HepG2 (cell line): ENCODE measurements around the gene IGFBP7. TPM values are rescaled to one million over a fixed set of nuclear protein-coding genes. Genes with fewer than 3 reads are reported as not detected.

Experiments
- ATAC-seq: fragments of 200-7000 bp; cut with Tn5 transposase; 3 replicates; pipeline ENCODE4 v1.9.1; 2020; ENCODE audit warnings: mild to moderate bottlenecking, moderate library complexity
- BruUV-seq: library from RNA; stranded (reverse); fragments of 400-500 nt; replicated peaks from 2 replicates; lab custom pipeline; 2021; lab: Mats Ljungman, UMichigan
- CTCF ChIA-PET: fragments of 300-600 bp; formaldehyde crosslinking; extraction: SDS; loops from one replicate; lab custom pipeline; 2021; ENCODE audit warnings: low total read pairs, inconsistent platforms, low intra/inter-chr PET ratio; lab: Yijun Ruan, JAX
- POLR2A ChIA-PET: fragments of 350-600 bp; sonication (Branson Sonifier 250); formaldehyde crosslinking; loops from one replicate; lab custom pipeline; 2020; ENCODE audit warnings: antibody characterized with exemption, inconsistent platforms; lab: Yijun Ruan, JAX
- DNase-seq: peaks from one replicate; pipeline ENCODE4 v3.0.0-alpha.2; 2015; ENCODE audit warnings: low spot score
- FAIRE-seq: peaks from 3 replicates; lab custom pipeline; 2011; peaks lifted over from hg19 to GRCh38; lab: Jason Lieb, UNC
- H2AFZ ChIP-seq: one replicate; pipeline ENCODE4 v1.6.1; 2011; ENCODE audit warnings: low read length, inconsistent platforms
- H3K27ac ChIP-seq: fragments of 300-600 bp; 3 replicates; pipeline ENCODE4 v1.8.0; 2011; ENCODE audit warnings: mixed run types, mild to moderate bottlenecking, mixed read lengths, low read length, inconsistent platforms; ENCODE audit not compliant: insufficient read depth; ENCODE audit errors: extremely low read length
- H3K27me3 ChIP-seq, 2 experiments: fragments of 200-600 bp in 1 of 2; 2 replicates in 1 of 2; 3 replicates in 1 of 2; pipeline versions ENCODE4 v1.6.0 to v1.8.0; 2011; ENCODE audit warnings: low read length in 2 of 2, mild to moderate bottlenecking in 2 of 2, moderate library complexity in 2 of 2, inconsistent platforms in 1 of 2; ENCODE audit not compliant: insufficient read depth in 2 of 2, control insufficient read depth in 1 of 2
- H3K36me3 ChIP-seq, 2 experiments: fragments of 200-600 bp in 1 of 2; replicated peaks in 1 of 2; 2 replicates in 1 of 2; 3 replicates in 1 of 2; pipeline versions ENCODE4 v1.5.1 to v1.8.0; 2011; ENCODE audit warnings: low read length in 2 of 2, inconsistent platforms in 1 of 2; ENCODE audit not compliant: insufficient read depth in 2 of 2, control insufficient read depth in 1 of 2
- H3K4me1 ChIP-seq: 2 replicates; pipeline ENCODE4 v1.5.1; 2012; ENCODE audit warnings: low read length, inconsistent platforms; ENCODE audit not compliant: insufficient read depth
- H3K4me2 ChIP-seq: 2 replicates; pipeline ENCODE4 v1.6.0; 2011; ENCODE audit warnings: low read depth, low read length, inconsistent platforms
- H3K4me3 ChIP-seq, 3 experiments: fragments of 200-600 bp in 1 of 3; sonication (generic), shearing (Covaris generic) in 1 of 3; replicated peaks in 1 of 3; 2 replicates each; pipeline ENCODE4 v1.5.1; 2011 to 2016; ENCODE audit warnings: low read length in 3 of 3, inconsistent platforms in 2 of 3, low read depth in 2 of 3, mild to moderate bottlenecking in 2 of 3, control low read depth in 1 of 3, mixed read lengths in 1 of 3; ENCODE audit not compliant: insufficient read depth in 1 of 3
- H3K79me2 ChIP-seq: one replicate; pipeline ENCODE4 v1.6.1; 2011; ENCODE audit warnings: low read length, inconsistent platforms; ENCODE audit not compliant: insufficient read depth
- H3K9ac ChIP-seq: 2 replicates; pipeline ENCODE4 v1.6.0; 2011; ENCODE audit warnings: mild to moderate bottlenecking, low read depth, low read length, inconsistent platforms; ENCODE audit not compliant: insufficient read depth
- H3K9me3 ChIP-seq: 2 replicates; pipeline ENCODE4 v1.5.1; 2012; ENCODE audit warnings: mild to moderate bottlenecking, low read length
- H4K20me1 ChIP-seq: 2 replicates; pipeline ENCODE4 v1.6.0; 2011; ENCODE audit warnings: inconsistent platforms, mild to moderate bottlenecking, low read length, moderate library complexity; ENCODE audit not compliant: insufficient read depth
- ARID2 ChIP-seq: sonication (generic); formaldehyde crosslinking; IDR thresholded peaks from 2 replicates; pipeline ENCODE4 v1.8.1; 2022; ENCODE audit warnings: mild to moderate bottlenecking, missing genetic modification reagents, borderline replicate concordance
- CREM ChIP-seq, 2 experiments: sonication (generic) in 1 of 2; formaldehyde crosslinking in 1 of 2; IDR thresholded peaks; 2 replicates each; pipeline versions ENCODE4 v1.4.0 to v1.6.1; 2016 to 2020; ENCODE audit warnings: antibody characterized with exemption in 1 of 2, mild to moderate bottlenecking in 1 of 2, missing genetic modification reagents in 1 of 2
- KDM5B ChIP-seq: sonication (generic); formaldehyde crosslinking; IDR thresholded peaks from 2 replicates; pipeline ENCODE4 v1.4.0; 2020; ENCODE audit warnings: missing genetic modification reagents, mild to moderate bottlenecking, borderline replicate concordance
- MAFK ChIP-seq, 2 experiments: IDR thresholded peaks in 1 of 2; conservative IDR thresholded peaks in 1 of 2; 2 replicates each; pipeline ENCODE4 v1.6.1; 2011; ENCODE audit warnings: improper control_type of control experiment in 2 of 2, low read length in 2 of 2
- MAZ ChIP-seq, 2 experiments: sonication (generic) in 1 of 2; formaldehyde crosslinking in 1 of 2; IDR thresholded peaks; 2 replicates each; pipeline versions ENCODE4 v1.5.0 to v1.6.1; 2012 to 2020; ENCODE audit warnings: low read depth in 2 of 2, mild to moderate bottlenecking in 2 of 2, borderline replicate concordance in 1 of 2, improper control_type of control experiment in 1 of 2, low read length in 1 of 2, missing genetic modification reagents in 1 of 2, moderate library complexity in 1 of 2
- WIZ ChIP-seq: sonication (generic); formaldehyde crosslinking; IDR thresholded peaks from 2 replicates; pipeline ENCODE4 v1.5.1; 2020; ENCODE audit warnings: mild to moderate bottlenecking, missing genetic modification reagents
- ZMYM2 ChIP-seq: sonication (generic); formaldehyde crosslinking; IDR thresholded peaks from 2 replicates; pipeline ENCODE4 v1.8.0; 2022; ENCODE audit warnings: mild to moderate bottlenecking, missing genetic modification reagents
- ZNF383 ChIP-seq: sonication (generic); formaldehyde crosslinking; IDR thresholded peaks from 2 replicates; pipeline ENCODE4 v1.4.0; 2020; ENCODE audit warnings: missing genetic modification reagents, mild to moderate bottlenecking, borderline replicate concordance
- ZNF589 ChIP-seq: sonication (generic); formaldehyde crosslinking; conservative IDR thresholded peaks from 2 replicates; pipeline ENCODE4 v1.8.0; 2022; ENCODE audit warnings: mild to moderate bottlenecking, moderate library complexity, missing genetic modification reagents
- ZNF75D ChIP-seq: sonication (generic); formaldehyde crosslinking; IDR thresholded peaks from 2 replicates; pipeline ENCODE4 v1.8.1; 2023; ENCODE audit warnings: missing genetic modification reagents, mild to moderate bottlenecking, borderline replicate concordance
- WGBS: methylation state at CpG from one replicate; pipeline ENCODE4 v1.1.6; 2017; ENCODE audit warnings: low lambda C conversion rate; 5-methylcytosine and 5-hydroxymethylcytosine counted together
- in situ Hi-C: cut with HindIII; loops from 2 replicates; pipeline ENCODE4 v1.10.0; 2017; ENCODE audit warnings: low pct_unique_long_range_greater_than_20kb; ENCODE audit not compliant: extremely low pct_ligation_motif_present
- intact Hi-C: fragments of 100-400 bp; cut with micrococcal nuclease; formaldehyde crosslinking; loops from one replicate; pipeline ENCODE4 v1.10.0; 2022; ENCODE audit not compliant: unreplicated experiment
- polyA plus RNA-seq, 8 experiments: library from polyadenylated mRNA; depleted of rRNA in 3 of 8; stranded (reverse) in 7 of 8; unstranded in 1 of 8; fragments of >200 nt; fragmentation: Illumina TruSeq in 4 of 8; extraction: Trizol in 4 of 8; gene quantifications; 2 replicates each; pipeline versions ENCODE4 v1.2.1 to v1.2.3, GENCODE V29; 2011 to 2016; ENCODE audit warnings: low read depth in 4 of 8, missing spikeins in 1 of 8, mixed read lengths in 1 of 8; ENCODE audit not compliant: insufficient read depth in 1 of 8
- total RNA-seq, 5 experiments: library from RNA; depleted of rRNA; stranded (reverse); fragments of >200 nt; fragmentation: Illumina TruSeq; extraction: Trizol; gene quantifications; 2 replicates each; pipeline ENCODE4 v1.2.3, GENCODE V29; 2016; ENCODE audit warnings: low read depth in 1 of 5
- TF ChIP-seq, protein P1 (sequence below): sonication (generic); formaldehyde crosslinking; IDR thresholded peaks from 2 replicates; pipeline ENCODE4 v1.4.0; 2020; ENCODE audit warnings: missing genetic modification reagents

The IGFBP7 gene
- total and polyA plus RNA-seq, 2 of the 13 experiments (the other 11 are each of a cell fraction or from before 2014, with no cell fraction given) = 1.1 to 1.3 TPM

DNA sequence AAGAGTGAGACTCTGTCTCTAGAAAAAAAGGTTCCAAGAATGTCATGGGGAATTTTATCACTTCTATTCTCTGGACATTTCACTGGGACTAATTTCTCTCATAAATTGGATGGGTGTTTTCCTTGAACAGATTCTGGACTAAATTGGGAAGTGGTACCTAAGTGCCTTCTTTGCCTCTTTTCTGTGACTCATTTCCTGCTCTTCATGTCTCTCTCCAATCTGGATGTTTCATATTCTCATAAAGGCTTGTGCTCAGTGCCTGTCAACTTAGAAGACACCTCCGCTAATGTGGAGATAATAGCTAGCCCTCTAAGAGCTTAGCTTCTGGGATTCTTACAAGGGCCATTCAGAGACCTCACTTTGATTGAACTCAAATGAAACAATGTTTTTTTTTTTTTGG lies 38.0 kb upstream of the IGFBP7 start:
- BruUV-seq = no TSS peak
- intact Hi-C loops = no loop called here
- FAIRE-seq = no peak
- Histone ChIP-seq H3K27me3 (no peaks in the 10 kb centered on the region), H3K4me3 (no peak overlapping the region), H3K79me2 (no peaks in the 10 kb centered on the region), H3K27ac (no peak overlapping the region), H3K36me3 (no peaks in the 10 kb centered on the region), H2AFZ (no peak overlapping the region), H3K4me2 (no peak overlapping the region), H3K4me1 (peaks cover 22% of the 10 kb centered on the region), H4K20me1 (no peaks in the 10 kb centered on the region), H3K9ac (no peak overlapping the region), H3K9me3 (no peaks in the 10 kb centered on the region)
- TF ChIP-seq MAZ (IDR thresholded peaks at IDR 0.05; ENCODE audit: borderline replicate concordance, low read depth, low read length) (no peak), MAZ (CRISPR knock-in tag; IDR thresholded peaks at IDR 0.05; ENCODE audit: low read depth) (no peak), CREM (IDR thresholded peaks at IDR 0.05) (no peak), CREM (CRISPR knock-in tag; IDR thresholded peaks at IDR 0.05) (no peak), ZNF75D (no peak), MAFK (conservative IDR thresholded peaks at IDR 0.05 in 1 of 2, IDR thresholded peaks at IDR 0.05 in 1 of 2; ENCODE audit: low read length in 2 of 2) (no peak), KDM5B (CRISPR knock-in tag) (no peak), ZNF383 (CRISPR knock-in tag) (no peak), ZMYM2 (CRISPR knock-in tag) (no peak), ARID2 (CRISPR knock-in tag) (no peak), WIZ (CRISPR knock-in tag) (no peak), ZNF589 (no peak)
- TF ChIP-seq, protein P1, sequence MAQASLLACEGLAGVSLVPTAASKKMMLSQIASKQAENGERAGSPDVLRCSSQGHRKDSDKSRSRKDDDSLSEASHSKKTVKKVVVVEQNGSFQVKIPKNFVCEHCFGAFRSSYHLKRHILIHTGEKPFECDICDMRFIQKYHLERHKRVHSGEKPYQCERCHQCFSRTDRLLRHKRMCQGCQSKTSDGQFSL (CRISPR knock-in tag) = no peak
- DNase-seq = no peak
- ATAC-seq = no peak
- CTCF ChIA-PET = no interaction called here
- 95% methylated on average over 1 of the region's 1 CpG for WGBS
- POLR2A ChIA-PET = no interaction called here
- in situ Hi-C loops = no loop called here
